A549 treated with GW870086 at 1 μM for 4 hours (cell line): ENCODE measurements around the gene UBL5. TPM values are rescaled to one million over a fixed set of nuclear protein-coding genes. Genes with fewer than 3 reads are reported as not detected.

Experiments
- total RNA-seq: library from RNA; stranded (reverse); fragments of 200-300 nt; extraction: Qiagen RNA extraction; gene quantifications from 5 replicates; pipeline ENCODE4 v1.2.3, GENCODE V29; 2022; ENCODE audit warnings: low read depth

UBL5 gene
- total RNA-seq: 405 to 503 TPM (median 425 TPM) in 5 replicates

DNA sequence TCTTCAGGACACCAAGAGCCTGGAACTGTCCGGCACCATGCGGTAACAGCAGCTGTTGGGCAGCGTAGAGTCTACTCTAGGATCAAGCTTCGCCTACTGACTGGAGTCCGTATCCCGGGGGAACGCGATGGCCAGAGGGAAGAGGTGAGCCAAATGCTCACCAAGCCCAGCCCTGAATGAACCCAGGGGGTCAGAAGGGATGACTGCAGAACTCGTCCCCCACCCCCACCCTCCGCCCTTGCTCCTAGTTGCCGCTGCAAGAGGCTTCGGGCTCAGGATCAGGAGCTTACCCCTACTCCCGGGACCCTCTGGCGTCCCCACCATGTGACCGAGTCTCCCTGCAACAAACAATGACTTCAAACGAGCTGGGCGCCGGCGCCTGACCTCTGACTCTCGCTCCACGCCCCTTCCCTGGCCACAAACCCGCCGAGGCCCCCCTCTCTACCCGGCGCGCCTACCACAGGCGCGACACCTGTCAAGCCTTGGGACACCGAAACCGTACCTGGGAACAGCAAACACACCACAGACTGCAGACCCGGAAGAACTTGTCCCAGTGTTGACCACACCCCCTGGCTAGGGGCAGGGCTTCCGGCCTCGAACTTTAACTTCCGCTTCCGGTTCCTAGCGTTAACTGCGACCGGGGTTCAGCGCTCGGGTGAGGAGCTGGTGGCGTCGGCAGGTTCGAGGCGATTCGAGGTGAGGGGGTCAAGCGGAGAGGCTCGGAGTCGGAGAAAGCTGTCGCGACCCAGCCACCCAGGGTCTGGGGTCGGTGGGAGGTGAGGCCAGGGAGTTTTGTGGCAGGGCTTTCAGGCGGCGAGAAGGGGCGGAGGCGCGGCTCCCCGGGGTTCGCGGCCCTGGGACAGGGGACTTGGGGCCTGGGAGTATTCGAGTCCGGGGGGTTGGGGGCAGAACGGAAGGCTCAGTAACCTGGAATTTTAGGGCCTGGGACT is at the start of gene UBL5:
TSS of gene UBL5 (plus strand) at position 630 of the 950 bp plus-strand sequence. CDS start 420 bp downstream, outside the sequence.

DNA sequence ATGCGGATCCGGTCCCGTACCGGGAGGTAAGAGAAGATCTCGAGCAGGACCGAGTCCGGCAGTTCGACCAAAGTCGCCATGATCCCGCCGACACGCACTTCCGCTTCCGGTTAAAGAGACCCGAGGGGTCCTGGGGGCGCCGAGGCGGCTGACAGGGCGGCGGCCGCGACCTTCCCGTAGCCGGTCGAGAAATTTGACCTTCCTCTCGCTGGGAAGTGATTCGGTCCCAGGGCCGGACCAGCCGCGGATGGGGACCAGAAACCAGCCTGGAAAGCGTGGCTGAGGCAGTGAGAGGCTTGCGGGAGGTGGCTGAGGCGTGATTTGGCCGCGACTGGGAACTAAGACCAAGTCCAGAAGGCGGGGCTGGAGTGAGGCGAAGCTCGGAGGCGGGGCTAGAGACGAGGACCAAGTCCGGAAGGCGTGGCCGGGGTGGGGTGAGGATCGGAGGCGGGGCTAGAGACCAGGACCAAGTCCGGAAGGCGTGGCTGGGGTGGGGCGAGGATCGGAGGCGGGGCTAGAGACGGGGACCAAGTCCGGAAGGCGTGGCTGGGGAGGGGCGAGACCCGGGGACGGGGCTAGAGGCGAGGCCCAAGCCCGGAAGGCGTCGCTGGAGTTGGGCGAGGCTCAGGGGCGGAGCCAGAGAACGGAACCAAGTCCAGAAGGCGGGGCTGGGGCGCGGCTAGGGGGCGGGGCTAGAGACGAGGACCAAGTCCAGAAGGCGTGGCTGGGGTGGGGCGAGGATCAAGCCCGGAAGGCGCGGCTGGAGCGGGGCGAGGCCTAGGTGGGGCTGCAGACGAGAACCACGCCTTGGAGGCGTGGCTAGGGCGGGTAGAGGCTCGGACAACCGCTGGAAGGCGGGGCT is 8.8 kb upstream of the UBL5 start, which contains the start of gene FBXL12:
TSS of gene FBXL12 (minus strand) at position 346 of the 862 bp plus-strand sequence. CDS start at position 80, 266 bp downstream.

DNA sequence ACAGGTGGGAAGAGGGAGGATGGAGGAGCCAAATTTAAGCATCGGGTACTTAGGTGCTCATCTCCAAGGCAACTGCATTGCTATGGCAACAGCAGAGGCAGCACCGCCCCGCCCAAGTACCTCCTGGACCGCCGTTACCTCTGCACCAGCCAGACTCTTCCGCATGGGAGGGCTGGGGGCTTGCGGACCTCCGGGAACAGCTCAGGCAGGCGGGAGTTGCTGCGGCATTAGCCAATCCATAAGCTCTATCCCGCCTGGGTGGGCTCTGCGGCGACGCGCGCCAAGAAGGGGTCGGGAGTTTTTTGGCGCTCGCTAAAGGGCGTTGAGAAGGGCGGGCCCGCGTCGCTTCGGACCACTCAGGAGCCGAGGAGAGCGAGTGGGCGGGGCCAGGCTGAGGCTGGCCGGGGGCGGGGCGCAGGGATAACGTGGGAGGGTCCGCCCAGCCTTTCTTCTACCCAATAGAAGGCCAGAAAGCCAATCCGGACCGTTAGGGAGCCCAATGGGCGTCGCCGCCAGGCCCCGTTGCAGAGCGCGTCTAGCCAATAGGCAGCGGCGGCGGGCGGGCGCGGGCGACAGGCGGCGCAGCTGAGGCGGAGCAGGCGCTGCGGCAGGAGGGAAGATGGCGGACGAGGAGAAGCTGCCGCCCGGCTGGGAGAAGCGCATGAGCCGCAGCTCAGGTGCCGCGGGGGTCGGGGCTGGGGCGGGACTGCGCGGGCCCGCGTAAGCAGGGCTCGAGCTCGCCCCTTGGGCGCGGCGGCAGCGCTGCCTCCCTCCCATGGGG is 7.2 kb downstream of the UBL5 start, which contains the start of gene PIN1:
TSS of gene PIN1 (plus strand) at position 593 of the 781 bp plus-strand sequence. CDS start at position 620, 27 bp downstream.

Other genes starting within 250 kb of the UBL5 start
- gene ZNF121, start 243.4 kb upstream of the UBL5 start, total RNA-seq: 3.3 to 4.3 TPM (median 4.1 TPM) in 5 replicates
- 5.1 to 13.6 TPM (median 8.8 TPM) in 5 replicates for gene ZNF561, start 206.7 kb upstream of the UBL5 start, total RNA-seq
- 4.9 to 7.0 TPM (median 6.3 TPM) in 5 replicates for gene ZNF562, start 152.8 kb upstream of the UBL5 start, total RNA-seq
- 0.94 to 1.5 TPM (median 1.4 TPM) in 5 replicates for gene ZNF846, start 59.2 kb upstream of the UBL5 start, total RNA-seq
- 11.4 to 14.7 TPM (median 13.2 TPM) in 5 replicates for gene FBXL12, start 8.8 kb upstream of the UBL5 start, total RNA-seq
- 58.5 to 81.9 TPM (median 76.9 TPM) in 5 replicates for gene PIN1, start 7.4 kb downstream of the UBL5 start, total RNA-seq
- 8.6 to 12.8 TPM (median 10.4 TPM) in 5 replicates for gene OLFM2, start 108.6 kb downstream of the UBL5 start, total RNA-seq
- 2.6 to 3.6 TPM (median 3.3 TPM) in 5 replicates for gene COL5A3, start 182.6 kb downstream of the UBL5 start, total RNA-seq
- gene RDH8, start 185.6 kb downstream of the UBL5 start, total RNA-seq: 0.14 to 0.31 TPM (median 0.28 TPM) in 4 of 5 replicates, not detected in the other